Dendritic cell treated with granulocyte-macrophage colony-stimulating factor and Interleukin-4, amounts not matched to agents 40 ng/mL and 50 ng/mL, for 4 days (primary cell): ENCODE data around the gene CPOX.

Experiments used
- H3K27ac Mint-ChIP-seq: one replicate; pipeline ENCODE4 v1.8.0; 2022; ENCODE audit warnings: mild to moderate bottlenecking, mixed read lengths
- H3K27me3 Mint-ChIP-seq: one replicate; pipeline ENCODE4 v1.8.0; 2022; ENCODE audit warnings: mild to moderate bottlenecking, mixed read lengths
- H3K36me3 Mint-ChIP-seq: one replicate; pipeline ENCODE4 v1.8.0; 2022; ENCODE audit warnings: low read depth, mixed read lengths
- H3K4me1 Mint-ChIP-seq: one replicate; pipeline ENCODE4 v1.8.0; 2022; ENCODE audit warnings: low read depth, mixed read lengths
- H3K4me3 Mint-ChIP-seq: one replicate; pipeline ENCODE4 v1.8.0; 2022; ENCODE audit warnings: mild to moderate bottlenecking, moderate library complexity, mixed read lengths
- H3K9me3 Mint-ChIP-seq: one replicate; pipeline ENCODE4 v1.8.0; 2022; ENCODE audit warnings: mixed read lengths
- intact Hi-C: fragments of 100-400 bp; cut with micrococcal nuclease; formaldehyde crosslinking; loops from one replicate; pipeline ENCODE4 v1.15.0; 2022

Gene CPOX

GRCh38 chr3:98530676-98531075 is 62.7 kb downstream of the CPOX start:
- Mint-ChIP-seq H3K27me3 (peaks cover 5% of the 10 kb centered on the region), H3K4me1 (peaks cover 7% of the 10 kb centered on the region), H3K36me3 (no peaks in the 10 kb centered on the region), H3K27ac (no peak overlapping the region), H3K4me3 (no peak overlapping the region), H3K9me3 (no peaks in the 10 kb centered on the region)
- intact Hi-C loops, result no loop called here

- H3K27me3 Mint-ChIP-seq, result peaks cover 5% of the 10 kb centered on the region
- H3K9me3 Mint-ChIP-seq, result no peaks in the 10 kb centered on the region
- H3K4me3 Mint-ChIP-seq, result no peak overlapping the region
- intact Hi-C loops, result loop anchor here (10.0 kb wide), 2 partner anchors 285 to 705 kb away; partner anchors contain the start of gene CRYBG3
- no peaks in the 10 kb centered on the region for H3K36me3 Mint-ChIP-seq
- peaks cover 7% of the 10 kb centered on the region for H3K4me1 Mint-ChIP-seq
- no peak overlapping the region for H3K27ac Mint-ChIP-seq
Measured at GRCh38 chr3:98529856-98530459, 63.5 kb downstream of the CPOX start.
